HepG2 (cell line): ENCODE measurements around the gene MTHFD2L. TPM values are rescaled to one million over a fixed set of nuclear protein-coding genes. Genes with fewer than 3 reads are reported as not detected.

ENCODE experiments used
- ATAC-seq: fragments of 200-7000 bp; cut with Tn5 transposase; 3 replicates; pipeline ENCODE4 v1.9.1; 2020; ENCODE audit warnings: mild to moderate bottlenecking, moderate library complexity
- BruUV-seq: library from RNA; stranded (reverse); fragments of 400-500 nt; replicated peaks from 2 replicates; lab custom pipeline; 2021; lab: Mats Ljungman, UMichigan
- CTCF ChIA-PET: fragments of 300-600 bp; formaldehyde crosslinking; extraction: SDS; loops from one replicate; lab custom pipeline; 2021; ENCODE audit warnings: low total read pairs, inconsistent platforms, low intra/inter-chr PET ratio; lab: Yijun Ruan, JAX
- POLR2A ChIA-PET: fragments of 350-600 bp; sonication (Branson Sonifier 250); formaldehyde crosslinking; loops from one replicate; lab custom pipeline; 2020; ENCODE audit warnings: antibody characterized with exemption, inconsistent platforms; lab: Yijun Ruan, JAX
- DNase-seq: peaks from one replicate; pipeline ENCODE4 v3.0.0-alpha.2; 2015; ENCODE audit warnings: low spot score
- FAIRE-seq: peaks from 3 replicates; lab custom pipeline; 2011; peaks lifted over from hg19 to GRCh38; lab: Jason Lieb, UNC
- H2AFZ ChIP-seq: one replicate; pipeline ENCODE4 v1.6.1; 2011; ENCODE audit warnings: low read length, inconsistent platforms
- H3K27ac ChIP-seq: fragments of 300-600 bp; 3 replicates; pipeline ENCODE4 v1.8.0; 2011; ENCODE audit warnings: mixed run types, mild to moderate bottlenecking, mixed read lengths, low read length, inconsistent platforms; ENCODE audit not compliant: insufficient read depth; ENCODE audit errors: extremely low read length
- H3K27me3 ChIP-seq, 2 experiments: fragments of 200-600 bp in 1 of 2; 2 replicates in 1 of 2; 3 replicates in 1 of 2; pipeline versions ENCODE4 v1.6.0 to v1.8.0; 2011; ENCODE audit warnings: low read length in 2 of 2, mild to moderate bottlenecking in 2 of 2, moderate library complexity in 2 of 2, inconsistent platforms in 1 of 2; ENCODE audit not compliant: insufficient read depth in 2 of 2, control insufficient read depth in 1 of 2
- H3K36me3 ChIP-seq, 2 experiments: fragments of 200-600 bp in 1 of 2; replicated peaks in 1 of 2; 2 replicates in 1 of 2; 3 replicates in 1 of 2; pipeline versions ENCODE4 v1.5.1 to v1.8.0; 2011; ENCODE audit warnings: low read length in 2 of 2, inconsistent platforms in 1 of 2; ENCODE audit not compliant: insufficient read depth in 2 of 2, control insufficient read depth in 1 of 2
- H3K4me1 ChIP-seq: 2 replicates; pipeline ENCODE4 v1.5.1; 2012; ENCODE audit warnings: low read length, inconsistent platforms; ENCODE audit not compliant: insufficient read depth
- H3K4me2 ChIP-seq: 2 replicates; pipeline ENCODE4 v1.6.0; 2011; ENCODE audit warnings: low read depth, low read length, inconsistent platforms
- H3K4me3 ChIP-seq, 3 experiments: fragments of 200-600 bp in 1 of 3; sonication (generic), shearing (Covaris generic) in 1 of 3; replicated peaks in 1 of 3; 2 replicates each; pipeline ENCODE4 v1.5.1; 2011 to 2016; ENCODE audit warnings: low read length in 3 of 3, inconsistent platforms in 2 of 3, low read depth in 2 of 3, mild to moderate bottlenecking in 2 of 3, control low read depth in 1 of 3, mixed read lengths in 1 of 3; ENCODE audit not compliant: insufficient read depth in 1 of 3
- H3K79me2 ChIP-seq: one replicate; pipeline ENCODE4 v1.6.1; 2011; ENCODE audit warnings: low read length, inconsistent platforms; ENCODE audit not compliant: insufficient read depth
- H3K9ac ChIP-seq: 2 replicates; pipeline ENCODE4 v1.6.0; 2011; ENCODE audit warnings: mild to moderate bottlenecking, low read depth, low read length, inconsistent platforms; ENCODE audit not compliant: insufficient read depth
- H3K9me3 ChIP-seq: 2 replicates; pipeline ENCODE4 v1.5.1; 2012; ENCODE audit warnings: mild to moderate bottlenecking, low read length
- H4K20me1 ChIP-seq: 2 replicates; pipeline ENCODE4 v1.6.0; 2011; ENCODE audit warnings: inconsistent platforms, mild to moderate bottlenecking, low read length, moderate library complexity; ENCODE audit not compliant: insufficient read depth
- ETV5 ChIP-seq: IDR thresholded peaks from 2 replicates; pipeline ENCODE4 v1.6.1; 2018; ENCODE audit warnings: missing biosample characterization, missing genetic modification reagents, inconsistent platforms, borderline replicate concordance
- HINFP ChIP-seq: sonication (generic); formaldehyde crosslinking; IDR thresholded peaks from 2 replicates; pipeline ENCODE4 v1.4.0; 2020; ENCODE audit warnings: low read depth, mild to moderate bottlenecking, missing genetic modification reagents
- MAZ ChIP-seq, 2 experiments: sonication (generic) in 1 of 2; formaldehyde crosslinking in 1 of 2; IDR thresholded peaks; 2 replicates each; pipeline versions ENCODE4 v1.5.0 to v1.6.1; 2012 to 2020; ENCODE audit warnings: low read depth in 2 of 2, mild to moderate bottlenecking in 2 of 2, borderline replicate concordance in 1 of 2, improper control_type of control experiment in 1 of 2, low read length in 1 of 2, missing genetic modification reagents in 1 of 2, moderate library complexity in 1 of 2
- NFE2 ChIP-seq: sonication (generic); formaldehyde crosslinking; IDR thresholded peaks from 2 replicates; pipeline ENCODE4 v1.4.0; 2020; ENCODE audit warnings: missing genetic modification reagents
- NONO ChIP-seq, 2 experiments: fragments of 450-650 bp in 1 of 2; sonication (generic) in 1 of 2; formaldehyde crosslinking in 1 of 2; IDR thresholded peaks in 1 of 2; conservative IDR thresholded peaks in 1 of 2; 2 replicates each; pipeline versions ENCODE4 v1.6.1 to v1.8.0; 2017 to 2022; ENCODE audit warnings: mild to moderate bottlenecking in 1 of 2, missing genetic modification reagents in 1 of 2, moderate library complexity in 1 of 2
- SNAPC2 ChIP-seq: sonication (generic); formaldehyde crosslinking; IDR thresholded peaks from 2 replicates; pipeline ENCODE4 v1.8.1; 2022; ENCODE audit warnings: mild to moderate bottlenecking, missing genetic modification reagents
- SRY ChIP-seq: sonication (generic); formaldehyde crosslinking; IDR thresholded peaks from 2 replicates; pipeline ENCODE4 v1.8.0; 2022; ENCODE audit warnings: mild to moderate bottlenecking, missing genetic modification reagents
- TCF7L2 ChIP-seq: IDR thresholded peaks from 2 replicates; pipeline ENCODE4 v1.6.1; 2011; ENCODE audit warnings: mild to moderate bottlenecking, low read depth, low read length, moderate library complexity
- ZFP36L2 ChIP-seq: sonication (generic); formaldehyde crosslinking; IDR thresholded peaks from 2 replicates; pipeline ENCODE4 v1.4.0; 2020; ENCODE audit warnings: missing genetic modification reagents
- ZNF18 ChIP-seq: sonication (generic); formaldehyde crosslinking; IDR thresholded peaks from 2 replicates; pipeline ENCODE4 v1.8.0; 2022; ENCODE audit warnings: mild to moderate bottlenecking, missing genetic modification reagents; ENCODE audit not compliant: insufficient replicate concordance
- ZNF282 ChIP-seq: fragments of 450-650 bp; IDR thresholded peaks from 2 replicates; pipeline ENCODE4 v1.6.1; 2018; ENCODE audit not compliant: partially characterized antibody
- ZNF296 ChIP-seq: sonication (generic); formaldehyde crosslinking; conservative IDR thresholded peaks from 2 replicates; pipeline ENCODE4 v1.5.0; 2020; ENCODE audit warnings: mild to moderate bottlenecking, missing genetic modification reagents
- WGBS: methylation state at CpG from one replicate; pipeline ENCODE4 v1.1.6; 2017; ENCODE audit warnings: low lambda C conversion rate; 5-methylcytosine and 5-hydroxymethylcytosine counted together
- in situ Hi-C: cut with HindIII; loops from 2 replicates; pipeline ENCODE4 v1.10.0; 2017; ENCODE audit warnings: low pct_unique_long_range_greater_than_20kb; ENCODE audit not compliant: extremely low pct_ligation_motif_present
- intact Hi-C: fragments of 100-400 bp; cut with micrococcal nuclease; formaldehyde crosslinking; loops from one replicate; pipeline ENCODE4 v1.10.0; 2022; ENCODE audit not compliant: unreplicated experiment
- polyA plus RNA-seq, 8 experiments: library from polyadenylated mRNA; depleted of rRNA in 3 of 8; stranded (reverse) in 7 of 8; unstranded in 1 of 8; fragments of >200 nt; fragmentation: Illumina TruSeq in 4 of 8; extraction: Trizol in 4 of 8; gene quantifications; 2 replicates each; pipeline versions ENCODE4 v1.2.1 to v1.2.3, GENCODE V29; 2011 to 2016; ENCODE audit warnings: low read depth in 4 of 8, missing spikeins in 1 of 8, mixed read lengths in 1 of 8; ENCODE audit not compliant: insufficient read depth in 1 of 8
- total RNA-seq, 5 experiments: library from RNA; depleted of rRNA; stranded (reverse); fragments of >200 nt; fragmentation: Illumina TruSeq; extraction: Trizol; gene quantifications; 2 replicates each; pipeline ENCODE4 v1.2.3, GENCODE V29; 2016; ENCODE audit warnings: low read depth in 1 of 5

Gene MTHFD2L
- total and polyA plus RNA-seq, 2 of the 13 experiments (the other 11 are each of a cell fraction or from before 2014, with no cell fraction given), result 10.5 to 14.9 TPM

- Histone ChIP-seq H2AFZ (no peak overlapping the region), H3K9ac (no peak overlapping the region), H4K20me1 (no peaks in the 10 kb centered on the region), H3K36me3 (no peaks in the 10 kb centered on the region), H3K4me2 (no peak overlapping the region), H3K9me3 (no peaks in the 10 kb centered on the region), H3K4me3 (no peak overlapping the region), H3K27me3 (no peaks in the 10 kb centered on the region), H3K4me1 (no peaks in the 10 kb centered on the region), H3K27ac (no peak overlapping the region), H3K79me2 (no peaks in the 10 kb centered on the region)
- intact Hi-C loops (no loop called here), in situ Hi-C loops (no loop called here)
- FAIRE-seq (no peak), ATAC-seq (no peak), DNase-seq (no peak)
- TF ChIP-seq MAZ (IDR thresholded peaks at IDR 0.05; ENCODE audit: borderline replicate concordance, low read depth, low read length) (no peak), MAZ (CRISPR knock-in tag; IDR thresholded peaks at IDR 0.05; ENCODE audit: low read depth) (no peak), NONO (IDR thresholded peaks at IDR 0.05) (no peak), NONO (CRISPR knock-in tag; conservative IDR thresholded peaks at IDR 0.05) (no peak), ZNF18 (CRISPR knock-in tag) (no peak)
- no TSS peak for BruUV-seq
- CTCF ChIA-PET, result no interaction called here
- 100% methylated on average over 2 of the region's 2 CpGs for WGBS
- POLR2A ChIA-PET, result no interaction called here
Observed at GRCh38 chr4:74168841-74169240, 10.9 kb downstream of the MTHFD2L start.

DNA sequence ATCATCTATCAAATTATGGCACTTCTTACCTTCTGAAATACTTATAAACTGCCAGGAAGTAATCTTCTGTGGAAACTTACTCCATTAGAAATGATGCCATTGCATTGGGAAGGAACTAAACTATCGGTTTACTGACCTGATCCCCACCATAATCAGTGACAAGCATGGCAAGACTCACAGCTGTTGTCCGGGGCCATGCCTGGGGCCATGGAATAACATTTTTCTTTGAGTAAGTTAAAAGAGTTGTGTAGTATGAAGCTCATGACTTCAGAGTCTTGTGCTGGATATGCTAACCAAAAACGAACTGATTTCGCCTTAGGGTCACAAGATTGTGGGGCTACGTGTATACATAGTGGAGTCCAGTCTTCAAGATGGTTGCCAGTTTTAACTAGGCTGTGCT, 15.4 kb downstream of the MTHFD2L start:
- no peak for ATAC-seq
- FAIRE-seq, result no peak
- TF ChIP-seq TCF7L2 (no peak), HINFP (no peak), NFE2 (no peak), SNAPC2 (CRISPR knock-in tag) (no peak), ZNF296 (no peak), ETV5 (CRISPR knock-in tag) (no peak), ZNF282 (no peak), ZFP36L2 (CRISPR knock-in tag) (no peak), SRY (CRISPR knock-in tag) (no peak)

More for the DNA sequence above, 15.4 kb downstream of the MTHFD2L start:
- intact Hi-C loops (no loop called here), in situ Hi-C loops (no loop called here)
- H3K9me3 ChIP-seq, result no peaks in the 10 kb centered on the region
- no peak overlapping the region for H3K27ac ChIP-seq
- no peaks in the 10 kb centered on the region for H4K20me1 ChIP-seq
- no peak for DNase-seq
- no peak overlapping the region for H3K4me3 ChIP-seq
- H2AFZ ChIP-seq, result no peak overlapping the region
- no peaks in the 10 kb centered on the region for H3K79me2 ChIP-seq
- 94% methylated on average over 5 of the region's 5 CpGs for WGBS
- no TSS peak for BruUV-seq
- H3K27me3 ChIP-seq, result no peaks in the 10 kb centered on the region
- ChIA-PET CTCF (no interaction called here), POLR2A (no interaction called here)
- H3K4me1 ChIP-seq, result no peaks in the 10 kb centered on the region
- H3K36me3 ChIP-seq, result no peaks in the 10 kb centered on the region
- H3K9ac ChIP-seq, result no peak overlapping the region
- no peak overlapping the region for H3K4me2 ChIP-seq
